GM21515 (cell line): ENCODE measurements around the gene RXFP1.

ENCODE experiments used
- ATAC-seq: cut with Tn5 transposase; IDR thresholded peaks from one replicate; pipeline ENCODE4 v1.9.1; 2021; ENCODE audit not compliant: unreplicated experiment

The RXFP1 gene

GRCh38 chr4:158521484-158522088 lies at the start of gene RXFP1:
Gene RXFP1 (plus strand): TSS chr4:158521882. CDS start chr4:158521977, 95 bp downstream.
- ATAC-seq = no peak

DNA sequence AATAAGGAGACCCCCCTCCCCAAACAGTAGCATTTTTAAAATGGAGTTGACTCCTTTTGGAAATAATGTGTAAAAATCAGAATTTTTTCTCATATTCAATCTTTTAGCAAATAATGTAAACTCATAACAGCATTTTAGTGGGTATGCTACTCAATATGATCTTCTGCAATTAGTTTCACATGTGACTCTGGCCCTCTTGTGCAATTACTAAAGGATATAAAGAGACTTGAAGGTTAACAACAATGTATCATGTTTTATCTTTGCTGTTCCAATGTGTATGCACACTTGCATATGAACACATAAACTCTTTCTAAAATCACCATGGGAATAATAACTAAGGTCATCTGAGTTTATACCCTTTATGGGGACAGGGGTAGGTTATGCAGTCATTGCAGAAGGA lies 39.9 kb upstream of the RXFP1 start:
- no peak for ATAC-seq

GRCh38 chr4:158484173-158484885 lies 37.4 kb upstream of the RXFP1 start:
- no peak for ATAC-seq

DNA sequence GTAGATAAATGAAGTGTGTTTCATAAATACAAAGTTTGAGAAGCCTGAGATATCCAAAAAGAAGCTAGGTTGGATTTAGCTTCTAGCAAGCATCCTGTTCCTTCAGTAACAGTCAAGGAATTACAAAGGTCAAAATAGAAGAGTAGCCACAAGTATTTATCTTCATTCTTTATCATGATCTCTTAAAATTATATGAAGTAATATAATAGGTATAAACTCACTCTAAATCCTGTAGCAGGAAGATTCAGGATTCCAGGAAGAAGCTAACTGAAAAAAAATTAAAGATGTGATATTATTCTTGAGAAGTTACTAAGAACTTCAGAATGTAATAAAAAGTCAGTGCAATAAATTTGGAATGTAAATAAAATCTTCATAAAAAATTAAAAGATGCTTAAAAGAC lies 31.1 kb upstream of the RXFP1 start:
- no peak for ATAC-seq

- ATAC-seq = no peak
Observed at GRCh38 chr4:158492391-158492790, 29.3 kb upstream of the RXFP1 start.

DNA sequence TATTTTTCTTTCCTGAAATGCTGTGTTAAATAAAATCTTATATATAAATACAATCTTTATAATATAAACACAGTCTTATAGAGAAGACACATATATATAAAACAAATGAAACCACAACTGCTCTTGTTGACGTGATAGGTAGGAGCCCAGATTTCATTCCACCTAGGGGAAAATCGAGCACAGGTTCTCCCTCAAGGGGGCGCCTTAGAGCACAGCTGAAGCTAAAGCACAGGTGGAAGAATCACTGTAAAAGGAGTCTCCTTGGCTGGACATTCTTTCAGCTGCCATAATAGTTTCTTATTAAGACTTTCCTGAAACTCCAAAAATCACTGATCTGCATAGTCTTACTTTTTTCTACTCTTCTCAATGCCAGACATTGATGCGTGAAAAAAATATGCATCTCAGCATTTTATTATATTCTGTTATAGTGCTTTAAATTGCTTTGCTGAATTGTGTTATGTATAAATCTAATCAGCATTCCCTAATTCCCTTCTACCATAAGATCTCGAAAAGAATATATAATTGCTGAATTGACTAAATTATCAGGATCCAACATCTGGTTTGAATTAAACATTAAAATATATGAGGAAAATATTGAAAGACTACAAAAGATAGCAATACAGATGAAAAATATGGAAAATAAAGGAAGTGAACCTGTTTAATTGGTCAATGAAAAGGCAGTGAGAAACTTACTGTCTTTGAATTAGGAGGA lies 25.5 kb upstream of the RXFP1 start:
- ATAC-seq = no peak

DNA sequence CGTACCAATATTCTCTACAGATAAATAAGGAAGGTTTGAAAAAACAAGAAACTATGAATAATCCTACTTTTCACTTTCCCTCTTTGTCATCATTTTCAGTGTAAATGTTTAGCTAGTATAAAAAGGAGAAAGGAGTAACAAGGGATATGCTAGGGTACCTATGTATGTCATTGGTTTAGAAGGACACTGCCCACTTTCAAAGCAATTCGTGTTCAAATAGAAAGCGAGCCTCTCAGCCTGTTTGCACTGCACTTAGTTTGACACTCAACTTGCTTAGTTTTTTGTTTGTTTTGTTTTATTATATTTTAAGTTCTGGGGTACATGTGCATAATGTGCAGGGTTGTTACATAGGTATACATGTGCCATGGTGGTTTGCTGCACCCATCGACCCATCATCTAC lies 21.6 kb upstream of the RXFP1 start:
- ATAC-seq = no peak

DNA sequence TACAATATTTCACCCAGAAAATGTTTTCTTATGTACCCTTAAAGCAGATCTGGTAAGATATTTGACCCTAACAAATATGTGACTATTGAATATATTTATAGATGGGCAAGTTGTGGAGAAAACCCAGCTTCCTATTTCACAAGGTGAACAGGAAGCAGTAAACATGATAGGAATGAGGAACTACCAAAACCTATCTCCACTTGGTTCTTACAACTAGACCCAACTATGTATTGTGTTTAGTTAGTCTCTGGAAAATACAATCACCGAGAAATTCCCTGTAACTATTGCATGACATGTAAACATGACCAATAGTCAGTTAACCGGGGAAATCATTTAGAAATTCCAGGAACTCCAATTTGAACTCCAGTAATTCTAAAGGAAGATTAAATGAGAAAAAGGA lies 8.4 kb upstream of the RXFP1 start:
- no peak for ATAC-seq

- ATAC-seq = no peak
Observed at GRCh38 chr4:158519226-158519625, 2.5 kb upstream of the RXFP1 start.

DNA sequence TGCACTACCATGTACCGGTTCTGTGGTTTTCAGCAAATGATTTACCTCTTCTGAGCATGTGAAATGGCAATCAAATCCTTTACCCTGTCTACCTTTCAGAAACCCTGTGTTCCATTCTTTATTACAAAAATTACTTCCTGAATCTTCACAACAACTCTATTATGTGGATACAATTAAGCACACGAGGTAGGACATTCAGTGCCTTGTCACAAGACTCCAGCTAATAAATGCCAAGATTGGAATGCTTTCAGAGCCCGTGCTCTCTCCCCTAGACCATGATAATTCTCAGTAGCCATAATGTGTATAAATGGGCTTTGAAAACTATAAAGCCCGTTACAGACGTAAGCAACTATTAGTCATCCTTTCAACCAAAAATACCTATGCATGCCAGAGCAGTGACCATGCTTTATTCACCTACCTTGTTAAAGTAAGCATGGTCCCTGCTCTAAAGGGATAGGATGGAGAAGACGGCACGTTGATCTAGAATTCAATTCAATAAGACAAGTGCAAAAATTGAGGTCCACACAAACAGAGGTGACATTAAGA lies 2.4 kb downstream of the RXFP1 start:
- ATAC-seq = no peak

DNA sequence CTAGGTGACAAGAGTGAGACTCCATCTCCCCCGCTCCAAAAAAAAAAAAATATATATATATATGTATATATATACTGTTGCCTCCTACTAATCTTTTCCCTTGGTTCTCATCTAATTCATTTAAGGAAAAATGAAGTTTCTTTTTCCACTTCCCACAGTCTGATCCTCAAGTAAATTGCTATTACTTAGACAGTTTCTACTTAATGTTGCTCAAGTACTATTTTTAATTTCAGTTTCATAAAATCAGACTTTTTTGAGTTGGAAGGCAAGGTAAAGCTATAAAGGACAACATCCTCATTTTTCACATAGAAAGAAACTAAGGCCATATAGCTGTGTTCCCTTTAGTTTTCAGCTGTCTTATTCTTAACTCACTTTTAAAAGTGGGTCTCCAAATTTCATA lies 5.8 kb downstream of the RXFP1 start:
- no peak for ATAC-seq

DNA sequence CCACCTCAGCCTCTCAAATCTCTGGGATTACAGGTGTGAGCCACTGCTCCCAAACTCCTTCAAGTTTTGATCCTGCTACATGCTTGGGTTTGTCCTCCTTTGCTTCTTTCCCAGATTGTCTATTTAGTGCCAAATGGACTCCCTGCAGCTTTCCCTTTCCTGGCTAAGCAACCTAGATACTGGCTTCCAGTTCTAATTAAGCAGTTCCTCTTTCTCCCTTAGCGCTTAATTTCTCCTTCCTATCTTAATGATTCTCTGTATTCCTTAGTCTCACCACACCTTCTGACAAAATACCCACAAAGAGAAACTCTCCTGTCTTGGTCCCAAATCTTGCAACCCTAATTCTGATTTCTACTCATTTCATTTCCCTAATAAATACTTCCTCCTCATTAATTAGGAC lies 7.8 kb downstream of the RXFP1 start:
- no peak for ATAC-seq

- no peak for ATAC-seq
Observed at GRCh38 chr4:158530381-158530780, 8.7 kb downstream of the RXFP1 start.

DNA sequence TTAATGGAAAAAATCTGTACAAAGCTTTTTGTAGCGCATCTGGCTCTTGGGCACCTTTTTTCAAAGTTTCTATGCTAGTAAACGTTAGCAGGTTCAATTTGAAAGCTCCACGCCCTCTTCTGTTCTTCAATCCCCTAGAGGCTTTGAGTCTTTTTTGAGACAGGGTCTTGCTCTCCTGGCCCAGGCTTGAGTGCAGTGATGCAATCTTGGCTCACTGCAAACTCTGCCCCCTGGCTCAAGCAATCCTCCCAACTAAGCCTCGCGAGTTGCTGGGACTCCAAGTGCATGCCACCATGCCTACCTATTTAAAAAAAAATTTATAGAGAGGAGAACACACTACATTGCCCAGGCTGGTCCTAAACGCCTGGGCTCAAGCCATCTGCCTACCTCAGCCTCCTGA lies 9.2 kb downstream of the RXFP1 start:
- no peak for ATAC-seq

- no peak for ATAC-seq
Observed at GRCh38 chr4:158532556-158533231, 11.0 kb downstream of the RXFP1 start.

GRCh38 chr4:158534727-158535126 lies 13.0 kb downstream of the RXFP1 start:
- no peak for ATAC-seq

DNA sequence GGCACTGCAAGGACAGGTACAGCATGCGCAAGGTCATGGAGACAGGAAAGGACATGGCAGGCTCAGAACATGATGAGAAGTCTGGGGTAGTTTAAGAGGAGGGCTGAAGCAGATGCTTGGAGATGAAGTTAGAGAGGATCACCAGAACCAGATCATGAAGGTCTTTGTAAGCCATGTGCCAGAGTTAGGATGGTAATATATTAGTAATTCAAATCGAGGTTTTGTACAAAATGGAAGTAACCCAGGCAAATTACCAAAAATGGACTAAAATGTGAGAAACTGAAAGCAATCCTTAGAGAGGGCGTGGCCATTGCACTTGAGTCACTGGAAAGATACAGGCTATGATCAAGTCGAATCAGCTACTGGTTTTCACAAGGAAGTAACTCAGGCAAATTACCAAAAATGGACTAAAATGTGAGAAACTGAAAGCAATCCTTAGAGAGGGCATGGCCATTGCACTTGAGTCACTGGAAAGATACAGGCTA lies 13.5 kb downstream of the RXFP1 start:
- ATAC-seq = peak; percentile 53

DNA sequence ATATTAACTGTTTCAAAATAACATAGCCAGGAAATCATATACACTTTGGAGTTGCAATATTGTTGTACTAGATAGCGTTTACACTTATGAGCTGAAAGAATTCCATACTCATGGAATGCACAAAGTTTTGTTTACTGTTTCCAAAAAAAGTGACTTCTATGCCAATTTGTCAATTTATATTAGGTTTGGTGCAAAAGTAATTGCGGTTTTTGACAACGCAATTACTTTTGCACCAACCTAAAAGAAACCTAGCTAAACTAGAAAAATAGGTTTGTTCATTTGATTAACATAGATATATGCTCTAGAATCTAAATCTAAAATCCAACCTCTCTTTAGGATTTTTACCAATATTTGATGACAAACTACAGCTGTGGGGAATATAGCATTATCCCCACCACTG lies 15.2 kb downstream of the RXFP1 start:
- no peak for ATAC-seq

GRCh38 chr4:158538176-158538575 lies 16.5 kb downstream of the RXFP1 start:
- no peak for ATAC-seq

DNA sequence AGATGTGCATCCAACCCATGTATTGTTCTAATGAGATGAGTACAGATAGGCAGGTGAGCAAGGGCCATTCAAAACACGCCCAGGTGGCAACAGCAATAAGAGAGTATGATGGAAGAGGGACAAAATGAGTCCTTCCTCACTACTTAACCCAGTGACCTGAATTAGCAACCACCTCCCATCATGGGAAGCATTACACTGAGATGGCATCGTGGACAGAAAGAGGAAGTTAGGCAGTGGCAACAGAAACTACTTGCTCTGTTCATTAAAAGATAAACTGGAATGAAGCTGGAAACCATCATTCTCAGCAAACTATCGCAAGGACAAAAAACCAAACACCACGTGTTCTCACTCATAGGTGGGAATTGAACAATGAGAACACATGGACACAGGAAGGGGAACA lies 17.2 kb downstream of the RXFP1 start:
- no peak for ATAC-seq
